ENCODE results near the gene USP47.

Gene USP47

DNA sequence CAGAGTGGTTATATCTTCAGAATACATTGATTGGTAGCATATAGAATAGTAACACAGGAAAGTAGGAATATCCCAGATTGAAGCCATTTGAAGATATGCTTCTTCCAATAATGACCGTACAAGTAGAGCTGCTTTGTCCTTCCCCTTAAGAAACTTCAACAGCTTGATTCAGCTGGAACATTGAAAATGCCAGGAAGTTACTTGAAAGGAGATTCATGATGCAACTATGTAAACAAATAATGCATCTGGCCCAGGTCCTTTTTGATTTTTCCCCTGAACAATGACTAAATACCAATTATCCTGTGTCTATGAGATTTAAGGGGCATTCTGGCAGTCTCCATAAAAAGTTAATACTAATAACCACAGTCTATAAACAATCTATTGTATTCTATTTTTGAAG, 163.7 kb downstream of the USP47 start:
- DNase-seq = no peak

DNA sequence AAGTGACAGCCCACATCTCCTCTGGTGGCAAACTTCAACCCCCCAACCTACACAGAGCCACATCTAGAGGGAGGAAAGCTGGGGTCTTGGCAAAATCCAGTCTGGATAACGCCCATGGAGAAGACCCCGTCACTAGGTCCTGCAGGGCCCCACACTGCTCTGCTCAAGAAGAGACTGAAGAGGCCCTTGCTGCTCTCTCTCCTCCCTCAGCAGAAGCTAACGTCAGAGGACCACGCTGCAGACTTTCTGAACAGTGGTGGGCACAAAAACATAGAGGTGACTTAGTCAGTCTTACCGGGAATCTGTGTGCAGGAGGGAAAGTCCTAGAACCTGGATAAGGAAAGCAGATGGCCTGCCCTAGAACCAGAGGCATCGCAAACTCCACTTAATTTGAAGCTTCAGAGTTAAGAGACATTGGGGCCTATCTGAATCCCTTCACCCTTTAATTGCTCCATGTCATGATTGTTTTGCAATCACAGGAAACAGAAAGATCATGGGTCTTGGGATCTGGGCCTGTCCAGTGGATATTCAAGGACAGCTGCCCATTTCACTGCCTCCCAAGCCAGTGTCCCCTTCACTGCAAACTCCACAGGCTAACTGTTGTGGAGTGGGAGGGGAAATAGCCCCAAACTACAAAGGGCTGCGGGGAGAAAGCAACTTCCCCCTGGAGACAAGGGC, 164.9 kb downstream of the USP47 start:
- DNase-seq = no peak

- DNase-seq = no peak
Measured at GRCh38 chr11:12007230-12007593, 165.4 kb downstream of the USP47 start.

- no peak for DNase-seq
Measured at GRCh38 chr11:12007769-12008737, 166.3 kb downstream of the USP47 start, which contains the start of gene DKK3. TSS of gene DKK3 (minus strand) at chr11:12008626. CDS start at chr11:12008582, 44 bp downstream.

Data from stimulated activated CD8-positive, alpha-beta memory T cell treated with anti-CD3 and anti-CD28 coated beads, Interleukin-4, amount 100 ng/mL, for 48 hours (primary cell).